Smooth muscle cell (in vitro differentiated cells): ENCODE data around the gene B3GALNT2. TPM values are rescaled to one million over a fixed set of nuclear protein-coding genes. Genes with fewer than 3 reads are reported as not detected.

ENCODE experiments used
- DNase-seq: peaks from one replicate; lab custom pipeline; 2025; ENCODE audit not compliant: unreplicated experiment; lab: John Stamatoyannopoulos, UW
- H2AFZ ChIP-seq: fragments of 200-600 bp; sonication (generic); 2 replicates; pipeline ENCODE4 v1.6.0; 2016; ENCODE audit warnings: antibody characterized with exemption, low read depth, mild to moderate bottlenecking
- H3F3A ChIP-seq: fragments of 200-600 bp; sonication (generic); 2 replicates; pipeline ENCODE4 v1.6.0; 2017; ENCODE audit warnings: antibody characterized with exemption, low read depth
- H3K27ac ChIP-seq: fragments of 200-600 bp; sonication (generic); 2 replicates; pipeline ENCODE4 v1.5.1; 2016; ENCODE audit warnings: low read depth, mild to moderate bottlenecking
- H3K27me3 ChIP-seq: fragments of 200-600 bp; sonication (generic); 2 replicates; pipeline ENCODE4 v1.6.1; 2016; ENCODE audit warnings: low read depth, mild to moderate bottlenecking
- H3K36me3 ChIP-seq: fragments of 200-600 bp; sonication (generic); 2 replicates; pipeline ENCODE4 v1.5.1; 2016; ENCODE audit warnings: low read depth
- H3K4me1 ChIP-seq: fragments of 200-600 bp; sonication (generic); 2 replicates; pipeline ENCODE4 v1.5.1; 2016; ENCODE audit warnings: low read depth
- H3K4me2 ChIP-seq: fragments of 200-600 bp; sonication (generic); 2 replicates; pipeline ENCODE4 v1.6.0; 2016; ENCODE audit warnings: mild to moderate bottlenecking
- H3K4me3 ChIP-seq: fragments of 200-600 bp; sonication (generic); 2 replicates; pipeline ENCODE4 v1.5.1; 2016; ENCODE audit warnings: mild to moderate bottlenecking
- H3K79me2 ChIP-seq: fragments of 200-600 bp; sonication (generic); 2 replicates; pipeline ENCODE4 v1.6.0; 2016; ENCODE audit warnings: low read depth, mild to moderate bottlenecking
- H3K9ac ChIP-seq: fragments of 200-600 bp; sonication (generic); 2 replicates; pipeline ENCODE4 v1.6.0; 2016; ENCODE audit warnings: low read depth
- H3K9me3 ChIP-seq: fragments of 200-600 bp; sonication (generic); replicated peaks from 2 replicates; pipeline ENCODE4 v1.5.1; 2016; ENCODE audit warnings: low read depth
- H4K20me1 ChIP-seq: fragments of 200-600 bp; sonication (generic); 2 replicates; pipeline ENCODE4 v1.6.0; 2016; ENCODE audit warnings: low read depth
- WGBS: methylation state at CpG from one replicate; pipeline ENCODE4 v1.1.7; 2016; ENCODE audit warnings: low lambda C conversion rate; 5-methylcytosine and 5-hydroxymethylcytosine counted together
- polyA plus RNA-seq: library from polyadenylated mRNA; unstranded; fragments of >200 nt; fragmentation: Nextera tagmentation; extraction: Ambion mirVana; gene quantifications from 2 replicates; pipeline ENCODE4 v1.2.1, GENCODE V29; 2016
- total RNA-seq: library from RNA; depleted of rRNA; stranded (reverse); fragments of >200 nt; gene quantifications from 2 replicates; pipeline ENCODE4 v1.2.3, GENCODE V29; 2014
- TF ChIP-seq, protein P1 (sequence below): fragments of 200-600 bp; sonication (generic); IDR thresholded peaks from 2 replicates; pipeline ENCODE4 v1.5.1; 2017; ENCODE audit warnings: borderline replicate concordance, mild to moderate bottlenecking, antibody characterized with exemption; ENCODE audit not compliant: insufficient read depth, poor library complexity, severe bottlenecking

B3GALNT2 gene
- total and polyA plus RNA-seq, 2 experiments from 2014 or later, result 8.2 to 22.7 TPM

DNA sequence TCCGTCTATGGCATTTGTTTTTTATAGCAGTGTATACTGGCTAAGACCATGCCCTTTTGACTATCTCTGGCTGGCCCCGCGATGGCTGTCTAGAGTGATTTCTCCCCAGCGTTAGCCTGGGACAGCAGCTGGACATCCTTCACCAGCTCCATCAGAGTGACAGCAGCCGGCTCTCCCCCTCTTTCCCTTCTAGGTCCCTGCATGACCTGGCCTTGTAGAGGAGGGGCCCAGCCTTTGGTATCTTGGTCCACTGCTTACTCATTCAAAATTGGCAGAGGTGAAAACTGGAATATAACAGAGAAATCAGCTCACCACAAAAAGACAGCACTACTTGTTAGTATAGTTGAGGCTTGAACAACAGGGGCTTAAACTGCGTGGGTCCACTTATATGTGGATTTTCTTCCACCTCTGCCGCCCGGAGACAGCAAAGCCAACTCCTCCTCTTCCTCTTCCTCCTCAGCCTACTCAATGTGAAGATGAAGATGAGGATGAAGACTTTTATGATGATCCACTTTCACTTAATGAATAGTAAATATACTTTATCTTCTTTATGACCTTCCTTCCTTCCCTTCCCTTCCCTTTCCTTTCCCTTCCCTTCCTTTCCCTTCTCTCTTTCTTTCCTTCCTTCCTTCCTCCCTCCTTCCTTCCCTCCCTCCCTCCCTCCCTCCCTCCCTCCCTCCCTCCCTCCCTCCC is 29.4 kb upstream of the B3GALNT2 start:
- no peaks in the 10 kb centered on the region for H3K9me3 ChIP-seq
- H3K36me3 ChIP-seq, result no peaks in the 10 kb centered on the region
- no peak overlapping the region for H2AFZ ChIP-seq
- H3K4me1 ChIP-seq, result peaks cover 4% of the 10 kb centered on the region
- H4K20me1 ChIP-seq, result no peaks in the 10 kb centered on the region
- no peak overlapping the region for H3K4me2 ChIP-seq
- no peak overlapping the region for H3K4me3 ChIP-seq
- H3F3A ChIP-seq, result no peaks in the 10 kb centered on the region
- no peaks in the 10 kb centered on the region for H3K27me3 ChIP-seq
- TF ChIP-seq, protein P1, sequence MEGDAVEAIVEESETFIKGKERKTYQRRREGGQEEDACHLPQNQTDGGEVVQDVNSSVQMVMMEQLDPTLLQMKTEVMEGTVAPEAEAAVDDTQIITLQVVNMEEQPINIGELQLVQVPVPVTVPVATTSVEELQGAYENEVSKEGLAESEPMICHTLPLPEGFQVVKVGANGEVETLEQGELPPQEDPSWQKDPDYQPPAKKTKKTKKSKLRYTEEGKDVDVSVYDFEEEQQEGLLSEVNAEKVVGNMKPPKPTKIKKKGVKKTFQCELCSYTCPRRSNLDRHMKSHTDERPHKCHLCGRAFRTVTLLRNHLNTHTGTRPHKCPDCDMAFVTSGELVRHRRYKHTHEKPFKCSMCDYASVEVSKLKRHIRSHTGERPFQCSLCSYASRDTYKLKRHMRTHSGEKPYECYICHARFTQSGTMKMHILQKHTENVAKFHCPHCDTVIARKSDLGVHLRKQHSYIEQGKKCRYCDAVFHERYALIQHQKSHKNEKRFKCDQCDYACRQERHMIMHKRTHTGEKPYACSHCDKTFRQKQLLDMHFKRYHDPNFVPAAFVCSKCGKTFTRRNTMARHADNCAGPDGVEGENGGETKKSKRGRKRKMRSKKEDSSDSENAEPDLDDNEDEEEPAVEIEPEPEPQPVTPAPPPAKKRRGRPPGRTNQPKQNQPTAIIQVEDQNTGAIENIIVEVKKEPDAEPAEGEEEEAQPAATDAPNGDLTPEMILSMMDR, result no peak
- DNase-seq, result no peak
- no peak overlapping the region for H3K9ac ChIP-seq
- 88% methylated on average over 8 of the region's 8 CpGs for WGBS
- no peak overlapping the region for H3K27ac ChIP-seq
- no peaks in the 10 kb centered on the region for H3K79me2 ChIP-seq

DNA sequence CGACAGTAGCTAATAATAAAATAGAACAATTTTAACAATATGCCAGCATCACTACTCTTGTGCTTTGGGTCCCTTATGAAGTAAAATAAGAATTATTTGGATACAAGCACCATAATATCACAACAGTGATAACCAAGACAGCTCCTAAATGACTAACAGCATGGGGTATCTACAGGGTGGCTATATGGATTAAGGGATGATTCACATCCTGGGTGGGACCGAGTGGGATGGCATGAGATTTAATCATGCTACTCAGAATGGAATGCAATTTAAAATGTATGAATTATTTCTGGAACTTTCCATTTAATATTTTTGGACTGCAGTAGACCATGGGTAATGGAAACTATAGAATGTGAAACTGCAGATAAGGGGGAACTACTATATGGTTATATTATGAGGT is 28.1 kb upstream of the B3GALNT2 start:
- no peaks in the 10 kb centered on the region for H3K27me3 ChIP-seq
- H3K27ac ChIP-seq, result no peak overlapping the region
- no peak overlapping the region for H3K9ac ChIP-seq
- no peaks in the 10 kb centered on the region for H3K36me3 ChIP-seq
- H3K9me3 ChIP-seq, result no peaks in the 10 kb centered on the region
- TF ChIP-seq, protein P1, result no peak
- H2AFZ ChIP-seq, result no peak overlapping the region
- no peaks in the 10 kb centered on the region for H4K20me1 ChIP-seq
- H3K4me1 ChIP-seq, result peaks cover 4% of the 10 kb centered on the region
- no peaks in the 10 kb centered on the region for H3F3A ChIP-seq
- no peaks in the 10 kb centered on the region for H3K79me2 ChIP-seq
- no peak for DNase-seq
- H3K4me2 ChIP-seq, result no peak overlapping the region
- no peak overlapping the region for H3K4me3 ChIP-seq
- WGBS, result 56% methylated on average over 2 of the region's 2 CpGs

DNA sequence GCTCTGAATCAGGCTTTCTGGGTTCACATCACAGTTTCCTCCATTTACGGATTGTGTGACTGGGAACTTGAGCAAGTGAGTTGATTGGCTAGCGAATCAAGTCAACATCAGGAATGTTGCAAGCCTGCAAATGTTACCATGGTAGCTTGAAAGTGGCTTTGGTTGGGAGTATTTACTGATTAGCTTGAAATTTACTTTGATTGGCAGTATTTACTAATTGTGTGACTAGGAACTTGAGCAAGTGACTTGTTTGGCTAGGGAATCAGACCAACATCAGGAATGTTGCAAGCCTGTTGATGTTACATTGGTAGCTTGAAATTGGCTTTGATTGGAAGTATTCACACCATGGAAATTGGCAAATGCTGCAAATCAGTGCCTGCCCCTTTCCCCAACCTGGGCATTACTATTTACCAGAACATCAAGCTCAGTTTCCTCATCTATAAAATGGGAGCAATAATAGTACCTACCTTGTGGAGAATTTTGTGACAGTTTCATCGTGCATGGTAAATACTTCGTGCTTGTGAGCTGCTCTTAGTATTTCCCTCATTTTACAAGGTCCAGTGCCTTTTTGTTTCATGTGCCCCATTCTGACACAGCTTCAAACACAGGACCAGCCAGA is 23.1 kb upstream of the B3GALNT2 start:
- Histone ChIP-seq H3K9ac (no peak overlapping the region), H3K79me2 (no peaks in the 10 kb centered on the region), H3K4me2 (no peak overlapping the region), H4K20me1 (no peaks in the 10 kb centered on the region), H3K27ac (no peak overlapping the region), H3K27me3 (no peaks in the 10 kb centered on the region), H3F3A (no peaks in the 10 kb centered on the region), H3K4me1 (peaks cover 3% of the 10 kb centered on the region), H3K36me3 (no peaks in the 10 kb centered on the region), H3K4me3 (no peak overlapping the region), H2AFZ (no peak overlapping the region), H3K9me3 (no peaks in the 10 kb centered on the region)
- DNase-seq, result no peak
- 87% methylated on average over 4 of the region's 4 CpGs for WGBS
- TF ChIP-seq, protein P1, result no peak

DNA sequence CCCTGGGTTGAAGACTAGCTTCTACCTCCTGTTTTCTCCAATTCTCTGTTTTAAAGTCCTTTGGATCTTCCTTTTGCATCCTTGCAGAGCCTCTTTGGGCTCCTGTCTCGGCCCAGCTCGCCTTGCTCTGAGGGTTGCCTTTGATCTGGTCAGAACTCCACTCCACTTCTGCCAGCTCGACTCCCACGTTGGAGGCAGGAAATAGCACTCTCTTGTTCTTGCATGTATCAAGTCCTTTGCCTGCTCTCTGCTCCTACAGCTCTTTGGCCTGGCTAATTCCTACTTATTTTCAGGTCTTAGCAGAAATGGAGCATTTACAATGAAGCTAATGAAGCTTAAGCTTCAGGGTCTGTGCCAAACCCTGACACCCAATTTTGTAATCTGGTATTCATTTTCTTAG is 21.1 kb upstream of the B3GALNT2 start:
- H3K4me3 ChIP-seq, result no peak overlapping the region
- H3K27me3 ChIP-seq, result no peaks in the 10 kb centered on the region
- no peaks in the 10 kb centered on the region for H3K4me1 ChIP-seq
- H3K36me3 ChIP-seq, result no peaks in the 10 kb centered on the region
- 35% methylated on average over 4 of the region's 4 CpGs for WGBS
- H3K27ac ChIP-seq, result no peak overlapping the region
- H3K9me3 ChIP-seq, result no peaks in the 10 kb centered on the region
- no peaks in the 10 kb centered on the region for H4K20me1 ChIP-seq
- H3K9ac ChIP-seq, result no peak overlapping the region
- H3K79me2 ChIP-seq, result no peaks in the 10 kb centered on the region
- H2AFZ ChIP-seq, result no peak overlapping the region
- H3K4me2 ChIP-seq, result no peak overlapping the region
- H3F3A ChIP-seq, result no peaks in the 10 kb centered on the region
- TF ChIP-seq, protein P1, result no peak
- no peak for DNase-seq
